Activated T-helper 2 cell treated with anti-CD3 and anti-CD28 coated beads, Interferon-gamma antibody, Interleukin-2, Interleukin-4, amounts not matched to agents 10 μg/mL and 5 μg/mL and 100 μg/mL, durations not matched to agents 14 hours and 24 hours and 36 hours (primary cell): ENCODE data around the gene TREM1. TPM values are rescaled to one million over a fixed set of nuclear protein-coding genes. Genes with fewer than 3 reads are reported as not detected.
"Not testable (repeated sequence)": the region's sequence is repeated elsewhere in the genome, so short reads cannot be mapped to it uniquely, and the experiment has no call there.

Experiments used
- DNase-seq: peaks from one replicate; pipeline ENCODE4 v3.0.0; 2021; ENCODE audit warnings: low spot score
- H3K27ac Mint-ChIP-seq: one replicate; pipeline ENCODE4 v1.8.0; 2021; ENCODE audit warnings: mixed read lengths
- H3K27me3 Mint-ChIP-seq: one replicate; pipeline ENCODE4 v1.8.0; 2021; ENCODE audit warnings: low read depth, mixed read lengths
- H3K36me3 Mint-ChIP-seq: one replicate; pipeline ENCODE4 v1.8.0; 2021; ENCODE audit warnings: low read depth, mixed read lengths
- H3K4me1 Mint-ChIP-seq: one replicate; pipeline ENCODE4 v1.8.0; 2021; ENCODE audit warnings: low read depth, mixed read lengths
- H3K4me3 Mint-ChIP-seq: one replicate; pipeline ENCODE4 v1.8.0; 2021; ENCODE audit warnings: low read depth, mild to moderate bottlenecking, moderate library complexity, mixed read lengths
- H3K9me3 Mint-ChIP-seq: one replicate; pipeline ENCODE4 v1.8.0; 2021; ENCODE audit warnings: mixed read lengths
- intact Hi-C: fragments of 100-400 bp; cut with micrococcal nuclease; formaldehyde crosslinking; loops from one replicate; pipeline ENCODE4 v1.15.1; 2023
- total RNA-seq: library from RNA; stranded (reverse); gene quantifications from 2 replicates; pipeline ENCODE4 v1.2.3, GENCODE V29; 2022

Gene TREM1
- total RNA-seq, 1 donor from 2014 or later = not detected

DNA sequence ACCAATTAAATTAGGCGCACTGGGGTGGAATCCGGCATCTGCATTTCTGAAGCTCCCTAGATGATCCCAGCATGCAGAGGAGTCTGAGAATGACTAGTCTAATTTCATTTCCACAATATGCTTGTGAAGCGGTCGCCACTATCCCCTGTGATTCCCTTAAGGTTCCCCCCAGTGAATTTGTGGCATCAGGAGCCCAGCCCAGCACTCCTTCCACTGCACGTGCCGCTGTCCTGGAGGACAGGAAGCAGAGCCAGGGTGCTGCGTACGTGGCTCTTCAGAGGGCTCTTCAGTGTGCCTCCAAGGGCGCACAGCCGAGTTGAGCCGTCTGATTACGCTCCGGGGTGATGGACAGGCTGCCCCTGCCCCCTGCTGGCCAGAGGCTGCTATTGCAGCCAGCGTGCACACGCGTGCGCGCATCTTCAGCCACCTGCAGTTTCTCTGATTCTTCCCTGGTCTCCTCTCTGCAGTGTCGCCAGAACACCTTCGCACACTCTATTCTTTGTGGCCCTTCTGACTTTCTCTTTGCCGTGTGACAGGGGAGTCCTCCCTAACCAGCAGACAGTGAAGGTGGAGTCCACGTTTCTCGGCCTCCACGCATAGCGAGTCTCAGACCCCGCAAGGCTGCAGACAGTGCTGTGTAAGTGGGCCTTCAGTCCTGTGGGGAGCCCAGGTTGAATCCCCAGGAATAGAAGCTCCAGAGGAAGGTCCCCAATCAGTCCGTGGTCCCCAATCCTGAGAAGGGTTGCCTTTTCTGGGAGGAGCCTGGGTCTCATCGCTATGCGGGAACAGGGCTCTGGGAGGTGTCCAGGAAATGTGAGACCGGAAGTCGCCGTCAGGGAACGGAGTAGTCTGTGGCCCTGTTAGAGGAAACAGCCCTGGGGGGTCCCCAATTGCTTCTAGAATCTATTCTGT lies 32.4 kb upstream of the TREM1 start:
- Mint-ChIP-seq H3K4me3 (peak overlapping the region; percentile 23), H3K36me3 (no peaks in the 10 kb centered on the region), H3K27me3 (peaks cover 40% of the 10 kb centered on the region), H3K4me1 (peaks cover 16% of the 10 kb centered on the region), H3K27ac (peak overlapping the region; percentile 21), H3K9me3 (no peaks in the 10 kb centered on the region)
- peak; percentile 75 for DNase-seq
- intact Hi-C loops = loop anchor here (1.0 to 5.0 kb wide), 4 partner anchors 13 to 217 kb away; no protein-coding TSS in a partner anchor

DNA sequence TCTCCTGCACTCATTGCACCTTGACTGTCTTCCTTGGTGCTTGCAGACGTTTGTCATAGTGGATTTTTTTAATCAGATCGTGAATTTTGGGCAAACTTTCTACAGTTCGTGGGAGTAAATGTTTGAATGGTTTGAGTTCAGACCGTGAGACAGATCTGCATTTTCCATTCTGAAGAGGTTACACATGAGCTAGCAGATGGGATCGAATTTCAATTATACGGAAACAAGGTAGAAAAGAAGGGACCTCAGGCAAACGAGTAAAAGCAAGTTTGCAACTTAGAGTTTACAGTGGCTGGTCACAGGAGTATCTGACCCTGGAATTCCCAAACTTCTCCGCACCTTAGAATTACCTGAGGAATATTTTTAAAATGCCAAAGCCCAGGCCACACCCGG lies 31.8 kb upstream of the TREM1 start:
- Mint-ChIP-seq H3K4me1 (peaks cover 16% of the 10 kb centered on the region), H3K4me3 (no peak overlapping the region), H3K27ac (no peak overlapping the region), H3K9me3 (no peaks in the 10 kb centered on the region), H3K27me3 (peaks cover 42% of the 10 kb centered on the region), H3K36me3 (no peaks in the 10 kb centered on the region)
- no peak for DNase-seq
- intact Hi-C loops = loop anchor here (1.0 to 5.0 kb wide), 4 partner anchors 12 to 216 kb away; no protein-coding TSS in a partner anchor

DNA sequence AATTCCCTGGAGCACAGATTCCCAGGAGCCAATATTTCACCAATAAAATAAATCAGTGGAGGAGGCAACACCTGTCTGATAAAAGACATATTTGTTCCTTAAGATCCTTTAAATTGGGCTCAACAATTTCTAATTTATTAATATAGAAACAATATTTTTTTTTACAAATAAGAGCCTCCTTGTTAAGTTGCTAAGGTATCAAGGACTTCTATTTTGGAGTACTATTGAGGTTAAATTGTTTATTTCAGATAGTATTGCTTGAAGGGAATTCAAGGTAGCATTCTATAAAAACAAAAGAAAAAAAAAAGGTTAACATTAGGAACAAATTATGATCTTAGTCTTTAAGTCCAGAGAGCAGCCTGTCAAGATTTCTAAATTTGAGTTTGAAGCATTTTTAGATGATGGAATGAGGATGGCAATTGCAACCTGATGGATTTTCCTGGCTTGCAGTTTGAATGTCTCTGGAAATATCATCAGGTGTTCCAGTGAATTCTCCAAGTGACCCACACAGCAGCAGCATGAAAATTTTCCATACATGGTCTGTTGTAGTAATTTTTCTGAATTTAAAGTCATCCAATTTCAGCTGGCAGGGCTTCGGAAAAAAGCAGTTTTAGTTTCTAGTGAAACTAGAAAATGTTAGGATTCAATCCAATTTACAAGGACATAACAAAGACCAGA lies 29.6 kb upstream of the TREM1 start:
- Mint-ChIP-seq H3K27ac (no peak overlapping the region), H3K4me1 (peaks cover 16% of the 10 kb centered on the region), H3K4me3 (no peak overlapping the region), H3K36me3 (no peaks in the 10 kb centered on the region), H3K27me3 (peaks cover 53% of the 10 kb centered on the region), H3K9me3 (no peaks in the 10 kb centered on the region)
- DNase-seq = no peak
- intact Hi-C loops = loop anchor here (5.0 kb wide), 2 partner anchors 124 to 214 kb away; no protein-coding TSS in a partner anchor

DNA sequence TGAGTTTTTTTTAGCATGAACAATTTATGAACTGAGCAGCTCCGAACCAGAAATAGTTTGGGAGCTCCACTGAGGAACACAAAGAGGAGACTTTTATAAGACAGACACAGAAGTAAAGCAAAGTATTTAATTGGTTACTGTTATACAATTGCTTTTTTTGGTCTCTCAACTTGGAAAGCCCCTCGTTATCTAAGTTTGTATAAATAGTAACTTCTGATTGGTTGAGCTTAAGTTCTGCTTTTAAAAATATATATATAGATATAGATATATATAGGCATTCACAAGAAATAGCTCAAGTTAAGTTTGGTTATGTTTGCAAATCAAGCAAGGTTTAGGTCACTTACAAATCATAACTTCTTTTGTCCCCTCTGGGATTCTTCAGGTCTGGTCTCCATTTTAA lies 28.7 kb upstream of the TREM1 start:
- Mint-ChIP-seq H3K4me3 (no peak overlapping the region), H3K36me3 (no peaks in the 10 kb centered on the region), H3K27ac (no peak overlapping the region), H3K27me3 (peaks cover 54% of the 10 kb centered on the region), H3K9me3 (no peaks in the 10 kb centered on the region), H3K4me1 (peaks cover 16% of the 10 kb centered on the region)
- no peak for DNase-seq
- intact Hi-C loops = loop anchor here (5.0 kb wide), 2 partner anchors 123 to 213 kb away; no protein-coding TSS in a partner anchor

DNA sequence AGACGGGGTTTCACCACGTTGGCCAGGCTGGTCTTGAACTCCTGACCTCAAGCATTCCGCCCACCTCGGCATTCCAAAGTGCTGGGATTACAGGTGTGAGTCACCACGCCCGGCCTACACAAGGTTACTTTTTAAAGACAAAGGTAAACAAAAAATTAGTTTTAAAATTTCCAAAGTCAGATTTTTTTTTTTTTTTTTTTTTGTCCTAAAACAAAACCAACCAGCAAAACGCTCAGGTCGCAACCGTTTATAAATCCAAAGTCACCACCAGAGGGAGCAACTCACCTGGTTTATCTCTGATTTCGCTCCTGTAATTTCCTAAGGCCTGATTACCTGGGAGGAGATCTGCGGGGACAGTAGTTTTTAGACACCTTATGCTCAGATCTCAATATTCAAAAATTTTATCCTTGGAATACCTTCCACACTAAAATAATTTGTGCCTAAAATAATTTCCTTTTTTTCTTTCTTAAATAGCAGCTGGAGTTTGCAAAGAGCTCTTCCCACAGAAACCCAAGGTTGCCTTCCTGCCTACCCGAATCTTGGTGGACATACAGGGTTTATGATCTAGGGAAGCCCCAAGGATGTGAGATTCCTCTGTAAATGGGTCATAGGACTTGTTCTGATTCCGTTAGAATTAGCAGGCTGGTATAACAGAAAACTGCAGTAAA lies 19.8 kb upstream of the TREM1 start:
- Mint-ChIP-seq H3K27ac (no peak overlapping the region), H3K27me3 (peaks cover 57% of the 10 kb centered on the region), H3K4me3 (no peak overlapping the region), H3K4me1 (peaks cover 8% of the 10 kb centered on the region), H3K36me3 (no peaks in the 10 kb centered on the region), H3K9me3 (peaks cover 9% of the 10 kb centered on the region)
- intact Hi-C loops = loop anchor here (1.0 kb wide), 1 partner anchor 12 kb away; no protein-coding TSS in a partner anchor
- no peak for DNase-seq

DNA sequence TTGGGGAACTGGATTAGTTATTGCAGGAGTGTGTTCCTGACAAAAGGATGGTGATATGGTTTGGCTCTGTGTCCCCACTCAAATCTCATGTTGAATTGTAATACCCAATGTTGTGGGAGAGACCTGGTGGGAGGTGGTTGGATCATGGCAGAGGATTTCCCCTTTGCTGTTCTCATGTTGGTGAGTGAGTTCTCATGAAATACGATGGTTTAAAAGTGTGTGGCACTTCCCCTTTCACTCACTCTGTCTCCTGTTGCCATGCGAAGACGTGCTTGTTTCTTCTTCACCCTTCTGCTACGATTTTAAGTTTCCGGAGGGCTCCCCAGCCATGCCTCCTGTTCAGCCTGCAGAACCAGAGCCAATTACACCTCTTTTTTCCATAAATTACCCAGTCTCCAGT lies 16.2 kb upstream of the TREM1 start:
- no peak overlapping the region for H3K4me3 Mint-ChIP-seq

DNA sequence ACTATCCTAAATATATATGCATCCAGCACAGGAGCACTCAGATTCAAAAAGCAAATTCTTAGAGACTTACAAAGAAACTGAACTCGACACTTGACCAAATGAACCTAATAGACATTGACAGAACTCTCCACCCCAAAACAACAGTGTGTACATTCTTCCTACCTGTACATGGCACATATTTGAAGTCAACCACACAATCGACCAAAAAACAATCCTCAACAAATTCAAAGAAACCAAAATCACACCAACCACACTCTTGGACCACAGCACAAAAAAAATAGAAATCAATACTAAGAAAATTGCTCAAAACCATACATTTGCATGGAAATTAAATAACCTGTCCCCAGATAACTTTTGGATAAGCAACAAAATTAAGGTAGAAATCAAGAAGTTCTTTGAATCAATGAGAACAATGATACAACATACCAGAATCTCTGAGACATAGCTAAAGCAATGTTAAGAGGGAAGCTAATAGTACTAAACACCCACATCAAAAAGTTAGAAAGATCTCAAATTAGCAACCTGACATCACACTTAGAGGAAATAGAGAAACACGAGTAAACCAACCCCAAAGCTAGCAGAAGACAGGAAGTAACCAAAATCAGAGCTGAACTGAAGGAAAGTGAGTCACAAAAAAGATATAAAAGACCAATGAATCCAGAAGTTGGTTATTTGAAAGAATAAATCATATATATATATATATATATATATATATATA lies 12.5 kb upstream of the TREM1 start:
- Mint-ChIP-seq H3K9me3 (peaks cover 37% of the 10 kb centered on the region), H3K27me3 (peaks cover 31% of the 10 kb centered on the region), H3K36me3 (peaks cover 10% of the 10 kb centered on the region), H3K4me1 (peaks cover 30% of the 10 kb centered on the region), H3K4me3 (peak overlapping the region; percentile 28), H3K27ac (peak overlapping the region; percentile 0)
- intact Hi-C loops = no loop called here
- no peak for DNase-seq

More for the DNA sequence above, 16.2 kb upstream of the TREM1 start:
- peaks cover 24% of the 10 kb centered on the region for H3K4me1 Mint-ChIP-seq
- DNase-seq = no peak
- H3K27me3 Mint-ChIP-seq = peaks cover 46% of the 10 kb centered on the region
- H3K27ac Mint-ChIP-seq = no peak overlapping the region
- H3K9me3 Mint-ChIP-seq = peaks cover 27% of the 10 kb centered on the region
- intact Hi-C loops = no loop called here
- peaks cover 4% of the 10 kb centered on the region for H3K36me3 Mint-ChIP-seq

DNA sequence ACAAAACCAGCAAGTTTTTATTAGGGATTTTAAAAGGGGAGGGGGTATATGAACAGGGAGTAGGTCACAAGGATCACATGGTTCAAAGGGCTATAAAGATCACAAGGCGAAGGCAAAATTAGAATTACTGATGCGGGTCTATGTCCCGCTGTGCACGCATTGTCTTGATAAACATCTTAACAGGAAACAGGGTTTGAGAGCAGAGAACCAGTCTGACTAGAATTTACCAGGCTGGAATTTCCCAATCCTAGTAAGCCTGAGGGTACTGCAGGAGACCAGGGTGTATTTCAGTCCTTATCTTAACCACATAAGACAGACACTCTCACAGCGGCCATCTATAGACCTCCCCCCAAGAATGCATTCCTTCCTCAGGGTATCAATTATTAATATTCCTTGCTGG lies 10.8 kb upstream of the TREM1 start:
- peaks cover 25% of the 10 kb centered on the region for H3K27me3 Mint-ChIP-seq
- H3K4me1 Mint-ChIP-seq = peaks cover 25% of the 10 kb centered on the region
- DNase-seq, H3K36me3 Mint-ChIP-seq, H3K27ac Mint-ChIP-seq, H3K4me3 Mint-ChIP-seq, intact Hi-C loops: not testable (repeated sequence)
- H3K9me3 Mint-ChIP-seq = peaks cover 32% of the 10 kb centered on the region

DNA sequence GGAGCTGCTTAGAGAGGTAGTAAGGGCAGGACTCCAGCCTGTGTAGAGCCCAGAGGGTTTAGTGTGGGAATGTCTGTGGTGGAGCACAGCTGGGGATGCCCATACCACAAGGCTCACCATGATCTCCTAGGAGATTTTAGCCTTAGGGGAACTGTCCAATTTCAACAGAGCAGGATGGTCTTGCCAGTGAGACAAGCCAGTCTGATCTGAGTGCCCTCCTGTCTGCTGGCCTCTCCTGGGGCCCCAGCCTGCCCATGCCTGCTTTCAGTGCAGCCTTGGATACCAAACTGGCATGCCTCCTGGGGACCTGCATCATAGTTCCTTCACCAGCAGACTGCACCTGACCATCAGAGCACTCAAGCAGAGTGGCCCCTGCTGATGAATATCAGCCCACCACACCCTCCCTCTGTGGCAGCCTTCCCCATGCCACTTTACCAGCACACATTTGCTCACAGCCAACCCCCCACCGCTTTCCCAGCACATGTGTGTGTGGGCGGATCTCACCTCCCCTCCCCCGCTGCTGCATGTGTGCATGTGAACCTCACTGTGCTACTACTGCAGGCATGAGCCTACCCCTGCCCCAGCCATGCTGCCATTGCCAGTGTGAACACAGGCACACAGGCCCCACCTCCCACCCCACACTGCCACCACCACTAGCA lies 7.9 kb upstream of the TREM1 start:
- H3K36me3 Mint-ChIP-seq = peaks cover 10% of the 10 kb centered on the region
- intact Hi-C loops = no loop called here
- H3K27me3 Mint-ChIP-seq = peaks cover 16% of the 10 kb centered on the region
- no peak overlapping the region for H3K4me3 Mint-ChIP-seq
- H3K27ac Mint-ChIP-seq = no peak overlapping the region
- peaks cover 23% of the 10 kb centered on the region for H3K9me3 Mint-ChIP-seq
- peaks cover 22% of the 10 kb centered on the region for H3K4me1 Mint-ChIP-seq
- no peak for DNase-seq

DNA sequence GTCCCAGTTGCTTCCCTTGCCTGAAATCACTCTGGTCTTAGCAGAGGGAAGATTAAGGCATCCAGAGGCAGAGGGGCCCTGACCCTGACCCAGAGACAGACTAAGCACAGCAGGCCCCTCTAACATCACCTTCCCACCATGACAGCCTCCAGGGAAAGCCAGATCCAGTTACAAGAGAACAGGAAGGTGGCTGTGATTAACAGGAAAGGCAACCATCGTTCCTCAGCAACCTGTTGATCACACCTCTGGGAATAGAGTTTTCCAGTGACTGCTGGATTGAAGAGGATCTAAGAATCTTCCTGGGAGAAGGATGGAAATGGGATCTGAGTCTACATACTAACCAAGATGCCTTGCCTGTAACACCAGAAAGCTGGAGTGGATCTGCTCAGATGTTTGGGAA lies 5.2 kb upstream of the TREM1 start:
- H3K9me3 Mint-ChIP-seq = peaks cover 5% of the 10 kb centered on the region
- H3K4me1 Mint-ChIP-seq = no peaks in the 10 kb centered on the region
- intact Hi-C loops = no loop called here
- H3K4me3 Mint-ChIP-seq = no peak overlapping the region
- no peaks in the 10 kb centered on the region for H3K36me3 Mint-ChIP-seq
- H3K27me3 Mint-ChIP-seq = peaks cover 18% of the 10 kb centered on the region
- H3K27ac Mint-ChIP-seq = no peak overlapping the region
- DNase-seq = no peak

DNA sequence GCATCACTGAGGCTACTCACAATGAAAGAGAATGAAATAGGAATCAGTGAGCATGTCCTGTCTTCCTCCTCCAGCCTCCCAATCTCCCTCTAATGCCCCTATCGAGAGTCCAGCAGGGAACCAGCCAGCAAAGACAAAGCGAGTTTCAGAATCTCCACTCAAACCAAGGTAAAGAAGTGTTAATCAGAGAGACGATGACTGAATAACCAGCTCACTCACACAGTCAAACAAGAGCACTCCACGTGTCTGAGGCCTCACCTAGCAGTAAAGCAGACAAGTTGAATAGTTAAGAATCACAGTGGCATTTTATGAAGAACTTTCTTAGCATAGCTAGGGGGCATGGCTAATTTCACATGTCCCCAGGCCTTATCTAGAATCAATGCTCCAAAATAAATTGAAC lies 3.3 kb upstream of the TREM1 start:
- Mint-ChIP-seq H3K27me3 (peaks cover 20% of the 10 kb centered on the region), H3K4me1 (no peaks in the 10 kb centered on the region), H3K27ac (no peak overlapping the region), H3K9me3 (no peaks in the 10 kb centered on the region), H3K36me3 (no peaks in the 10 kb centered on the region), H3K4me3 (no peak overlapping the region)
- no peak for DNase-seq
- intact Hi-C loops = no loop called here

DNA sequence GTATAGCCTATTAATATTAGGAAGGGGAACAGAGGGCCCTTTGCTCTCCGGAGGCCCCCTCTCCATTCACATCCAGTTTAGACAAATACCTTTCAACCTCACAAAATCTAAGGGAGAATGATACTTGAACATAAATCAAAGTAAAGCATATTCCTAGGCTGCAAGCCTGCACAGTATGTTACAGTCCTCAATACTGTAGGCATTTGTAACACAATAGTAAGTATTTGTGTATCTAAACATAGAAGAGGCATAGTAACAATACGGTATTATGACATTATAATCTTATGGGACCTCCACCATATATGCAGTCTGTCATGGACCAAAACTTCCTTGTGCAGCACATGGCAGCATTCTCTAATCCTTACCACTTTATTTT lies 2.3 kb upstream of the TREM1 start:
- intact Hi-C loops = no loop called here
- H3K9me3 Mint-ChIP-seq = no peaks in the 10 kb centered on the region
- H3K4me1 Mint-ChIP-seq = no peaks in the 10 kb centered on the region
- no peak for DNase-seq
- H3K36me3 Mint-ChIP-seq = no peaks in the 10 kb centered on the region
- no peak overlapping the region for H3K4me3 Mint-ChIP-seq
- peaks cover 20% of the 10 kb centered on the region for H3K27me3 Mint-ChIP-seq
- no peak overlapping the region for H3K27ac Mint-ChIP-seq
